Skin of body (tissue), 2 donors: ENCODE measurements around the gene LDB1. TPM values are rescaled to one million over a fixed set of nuclear protein-coding genes. Genes with fewer than 3 reads are reported as not detected.

Experiments
- DNase-seq: peaks from one replicate; lab custom pipeline; 2025; lab: John Stamatoyannopoulos, UW
- total RNA-seq: library from RNA; depleted of rRNA; stranded (reverse); fragments of >200 nt; gene quantifications from one replicate; pipeline ENCODE4 v1.2.3, GENCODE V29; 2014

Gene LDB1
- total RNA-seq, 1 donor from 2014 or later, result 39.3 TPM

- no peak for DNase-seq
Measured at GRCh38 chr10:102135956-102136526, 15.9 kb upstream of the LDB1 start.

DNA sequence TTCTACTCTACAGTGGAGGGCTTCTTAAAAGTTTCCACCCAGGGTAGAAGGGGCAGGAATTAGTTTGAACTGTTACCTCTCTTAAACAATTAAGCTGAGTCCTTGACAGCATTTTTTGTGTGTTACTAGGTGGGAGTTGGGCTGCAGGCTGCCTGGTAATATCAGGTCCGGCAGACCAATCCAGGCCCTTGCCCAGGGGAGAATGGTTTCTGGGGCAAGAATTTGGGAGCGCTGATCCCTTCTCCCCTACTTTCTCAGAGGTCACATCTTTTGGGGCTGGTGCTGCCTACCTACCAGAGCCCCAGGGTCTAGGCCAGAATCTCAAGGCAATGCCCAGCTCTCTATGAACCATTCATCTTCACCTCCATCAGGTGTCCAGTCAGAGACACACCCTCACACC lies 14.2 kb upstream of the LDB1 start:
- no peak for DNase-seq

GRCh38 chr10:102133373-102134195 lies 13.4 kb upstream of the LDB1 start:
- DNase-seq, result peak; percentile 37

DNA sequence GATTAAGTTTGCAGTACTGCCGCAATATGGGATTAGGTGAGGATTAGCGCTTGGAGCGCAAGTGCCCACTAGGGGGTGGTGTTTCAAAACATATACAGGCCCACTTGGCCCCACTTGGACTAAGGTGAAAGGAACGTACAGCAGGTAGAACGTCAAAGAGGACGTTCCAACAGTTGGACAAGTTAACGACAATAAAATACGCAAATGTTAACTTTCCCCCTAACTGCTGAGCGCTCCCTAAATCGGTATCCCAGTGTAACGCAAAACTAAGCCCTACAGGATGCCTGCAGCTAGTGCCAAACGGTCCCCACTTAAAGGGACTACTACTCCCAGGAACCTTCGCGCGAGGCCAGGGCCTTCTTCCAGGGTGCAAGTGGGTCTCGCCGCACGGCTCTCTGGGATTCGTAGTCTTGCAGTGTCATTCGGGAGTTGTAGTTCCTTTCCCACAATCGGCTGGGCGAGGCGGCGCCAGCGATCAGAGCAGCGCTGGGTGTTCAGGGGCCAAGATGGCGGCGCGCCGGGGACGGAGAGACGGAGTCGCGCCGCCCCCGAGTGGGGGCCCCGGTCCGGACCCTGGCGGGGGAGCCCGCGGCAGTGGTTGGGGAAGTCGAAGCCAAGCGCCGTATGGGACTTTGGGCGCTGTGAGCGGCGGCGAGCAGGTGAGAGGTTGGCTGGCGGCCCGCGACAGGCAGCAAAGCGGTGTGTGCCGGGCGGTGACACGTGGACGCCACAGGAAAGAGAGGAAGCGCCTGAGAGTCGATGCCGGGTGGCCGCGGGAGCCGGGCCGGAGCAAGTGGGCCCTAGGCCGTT lies 12.6 kb upstream of the LDB1 start, which contains the start of gene PPRC1:
Gene PPRC1 (plus strand): TSS at position 478 of the 810 bp plus-strand sequence. CDS start 29 bp downstream, at position 507.
- peak; percentile 100 for DNase-seq

DNA sequence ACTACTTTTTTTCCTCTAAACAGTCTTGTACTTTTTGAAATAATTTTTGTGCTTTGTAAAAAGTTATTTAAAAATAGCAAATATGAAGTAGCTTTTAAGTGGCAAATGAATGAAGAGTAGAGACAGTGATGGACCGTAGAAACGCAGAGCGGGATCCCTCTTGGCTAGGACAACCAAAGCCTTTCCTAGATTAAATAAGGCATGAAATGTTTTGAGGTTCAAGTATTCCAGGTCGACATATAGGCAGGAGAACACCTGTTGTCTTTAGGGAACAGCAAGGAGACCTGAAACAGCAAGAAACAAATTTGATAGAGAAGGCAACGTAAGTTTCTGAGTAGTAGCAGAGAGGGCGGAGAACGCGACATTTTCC lies 12.0 kb upstream of the LDB1 start:
- DNase-seq, result no peak

- DNase-seq, result no peak
Measured at GRCh38 chr10:102131286-102132170, 11.4 kb upstream of the LDB1 start.

GRCh38 chr10:102123223-102123622 lies 3.1 kb upstream of the LDB1 start:
- DNase-seq, result no peak

DNA sequence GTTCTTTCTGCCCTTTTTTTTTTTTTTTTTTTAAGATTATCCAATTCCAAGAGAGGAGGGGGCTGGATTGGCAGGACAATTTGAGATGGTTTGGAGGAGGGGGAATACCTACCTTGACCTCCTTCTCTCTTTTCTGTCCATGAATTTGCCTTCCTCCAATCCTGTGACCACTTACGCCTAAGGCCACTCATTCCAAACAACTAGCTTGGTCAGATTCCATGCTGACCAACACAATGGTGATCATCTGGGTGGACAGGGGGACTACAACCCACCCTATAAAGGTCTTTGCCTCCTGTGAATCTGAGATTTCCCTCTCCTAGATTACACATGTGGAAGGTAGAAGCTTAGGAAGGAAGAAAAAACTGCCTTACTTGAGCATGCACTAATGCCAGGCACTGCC lies 2.3 kb upstream of the LDB1 start:
- no peak for DNase-seq

DNA sequence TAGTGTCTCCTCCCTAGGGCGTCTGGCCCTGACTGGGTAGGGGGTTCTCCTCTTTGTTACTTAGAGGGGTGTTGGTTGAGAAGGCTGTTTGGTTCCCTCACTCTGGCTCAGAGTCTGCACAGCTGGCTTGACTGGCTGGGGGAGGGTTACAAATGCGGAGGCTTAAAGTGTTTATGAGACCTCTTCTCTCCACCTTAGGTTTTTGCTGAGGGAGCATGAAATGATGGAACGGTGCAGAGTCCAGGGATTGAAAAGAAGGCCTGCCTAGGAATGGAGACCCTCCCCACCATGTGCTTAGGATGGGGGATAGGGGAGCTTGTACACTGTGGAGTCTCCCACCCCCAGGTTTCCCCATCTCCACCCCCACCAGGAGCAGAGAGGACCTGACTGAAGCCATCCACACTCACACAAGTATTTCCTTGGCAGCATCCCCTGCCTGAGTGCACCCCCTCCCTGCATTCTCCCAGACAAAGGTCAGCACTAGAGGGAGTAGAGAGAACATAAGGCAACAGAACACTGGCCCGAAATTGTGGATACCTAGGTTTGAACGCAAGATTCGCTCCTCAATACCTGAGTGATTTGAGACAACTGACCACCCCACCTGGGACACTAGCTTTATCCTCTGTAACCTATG lies 1.7 kb upstream of the LDB1 start:
- peak; percentile 68 for DNase-seq

- DNase-seq, result peak; percentile 73
Measured at GRCh38 chr10:102120991-102121738, 997 bp upstream of the LDB1 start.

DNA sequence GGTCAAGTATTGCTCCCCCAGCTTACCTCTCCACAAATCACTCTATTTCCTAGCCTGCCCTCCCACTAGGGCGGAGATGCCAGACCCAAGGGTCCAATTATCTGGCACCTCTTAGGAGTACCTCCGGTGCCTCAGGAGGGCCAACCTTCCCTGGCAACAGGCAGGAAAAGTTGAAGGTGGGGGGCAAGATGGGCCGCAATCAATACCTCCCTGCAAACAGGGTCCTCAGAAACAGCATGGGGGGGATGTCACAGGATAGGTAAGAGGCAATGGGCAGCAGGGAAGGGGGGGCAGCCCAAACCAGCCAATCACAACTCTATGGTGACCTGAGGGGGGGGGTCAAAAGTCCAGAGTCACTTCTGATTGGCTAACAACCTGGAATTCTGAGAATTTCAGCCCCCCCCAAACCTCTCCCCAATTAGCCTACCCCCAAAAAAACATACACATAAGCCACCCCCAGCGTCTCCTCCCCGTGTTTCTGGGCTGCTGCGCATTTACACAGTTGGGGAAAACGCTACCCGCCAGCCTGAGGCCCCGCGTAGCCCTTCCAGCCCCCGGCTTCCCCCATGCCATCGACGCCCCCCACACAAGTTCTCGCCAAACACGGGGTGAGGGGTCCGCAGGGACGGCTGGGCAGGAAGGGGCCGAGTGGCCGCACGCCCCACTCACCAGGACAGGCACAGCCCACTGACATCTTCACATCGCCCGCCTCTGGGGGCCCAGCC lies 589 bp downstream of the LDB1 start:
- peak; percentile 42 for DNase-seq

DNA sequence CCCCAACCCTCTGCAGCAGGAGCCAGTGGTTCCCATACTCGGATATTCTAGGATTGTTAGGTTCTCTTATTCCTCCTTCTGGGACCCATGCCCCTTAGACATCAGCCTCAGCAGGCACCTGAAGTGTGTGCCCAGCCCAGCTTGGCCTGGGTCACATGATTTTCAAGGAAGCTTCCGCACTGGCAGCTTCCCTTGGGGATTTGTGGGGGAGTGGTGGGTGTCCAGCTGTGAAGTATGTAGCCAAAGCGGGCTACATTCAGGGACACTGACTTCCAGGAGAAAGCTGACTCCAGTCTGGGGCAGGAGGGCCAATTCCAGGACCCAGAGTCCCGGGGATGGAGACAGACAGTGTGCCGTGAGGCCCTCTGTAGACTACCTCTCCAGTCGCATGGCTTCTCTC lies 1.3 kb downstream of the LDB1 start:
- DNase-seq, result no peak

- peak; percentile 90 for DNase-seq
Measured at GRCh38 chr10:102117391-102118159, 2.6 kb downstream of the LDB1 start.

GRCh38 chr10:102116656-102117055 lies 3.5 kb downstream of the LDB1 start:
- DNase-seq, result no peak

- DNase-seq, result peak; percentile 17
Measured at GRCh38 chr10:102115775-102116174, 4.4 kb downstream of the LDB1 start.

- peak; percentile 85 for DNase-seq
Measured at GRCh38 chr10:102114861-102115618, 5.1 kb downstream of the LDB1 start.

DNA sequence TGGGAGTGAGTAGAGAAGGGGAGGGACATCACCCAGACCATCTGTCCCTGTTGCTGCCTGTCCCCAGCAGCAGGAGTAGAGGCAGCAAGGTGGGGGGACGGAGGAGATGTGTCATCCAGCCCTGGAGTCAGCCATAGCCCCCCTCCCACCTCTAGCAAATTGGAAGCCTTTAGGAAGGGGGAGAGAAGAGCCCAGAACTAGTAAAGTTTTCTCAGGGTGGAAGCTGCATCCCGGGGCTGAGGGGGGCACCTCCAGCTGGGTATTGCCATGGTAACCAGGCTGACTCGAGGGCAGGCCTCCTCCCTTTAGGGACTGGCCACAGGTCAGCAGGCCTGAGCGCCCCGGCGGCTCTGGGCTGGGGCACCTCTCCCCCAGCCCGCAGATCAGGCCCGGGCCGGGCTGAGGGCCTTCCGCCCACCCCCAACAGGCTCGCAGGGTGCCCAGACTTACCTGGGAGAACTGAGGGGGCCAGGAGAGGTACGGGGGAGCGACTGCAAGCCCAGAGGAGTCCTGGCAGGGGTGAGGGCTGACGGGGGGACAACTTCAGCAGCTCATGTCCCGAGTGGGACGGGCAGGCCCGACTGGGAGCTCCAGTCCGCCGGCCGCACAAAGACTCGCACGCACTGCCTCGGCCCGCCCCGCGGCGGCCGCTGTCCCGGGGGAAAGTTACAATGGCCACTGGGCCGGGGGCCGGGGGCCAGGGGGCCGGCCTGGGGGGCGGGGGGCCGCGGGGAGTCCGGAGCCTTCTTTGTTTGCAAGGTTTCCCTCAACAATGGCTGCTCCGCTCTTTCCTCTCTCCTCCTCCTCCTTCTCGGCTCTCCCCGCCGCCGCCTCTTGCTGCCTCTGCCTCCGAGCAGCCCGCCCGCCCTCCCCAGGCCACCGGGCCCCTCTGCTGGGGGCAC lies 6.0 kb downstream of the LDB1 start:
- DNase-seq, result no peak
